Mucosa of descending colon (tissue), 3 donors: Measurements from ENCODE around the gene MAST4. TPM values are rescaled to one million over a fixed set of nuclear protein-coding genes. Genes with fewer than 3 reads are reported as not detected.

Source experiments
- ATAC-seq: fragments of 200-7000 bp; cut with Tn5 transposase; one replicate; pipeline ENCODE4 v1.9.1; 2020; ENCODE audit warnings: mild to moderate bottlenecking, moderate library complexity
- DNase-seq, 3 donors: peaks; one replicate each; pipeline ENCODE4 v3.0.0-alpha.2; 2020
- H3K36me3 ChIP-seq: fragments of 200-600 bp; one replicate; pipeline ENCODE4 v1.8.0; 2021; ENCODE audit warnings: low read depth, mild to moderate bottlenecking
- H3K4me1 ChIP-seq: fragments of 200-600 bp; one replicate; pipeline ENCODE4 v1.8.0; 2021; ENCODE audit warnings: low read depth, mild to moderate bottlenecking
- H3K4me3 ChIP-seq: fragments of 200-600 bp; one replicate; pipeline ENCODE4 v1.8.0; 2021; ENCODE audit warnings: mild to moderate bottlenecking
- H3K9me3 ChIP-seq: fragments of 200-600 bp; one replicate; pipeline ENCODE4 v1.8.0; 2021; ENCODE audit warnings: mild to moderate bottlenecking
- intact Hi-C, 2 donors: fragments of 100-400 bp; cut with DNase I in 1 of 2; cut with micrococcal nuclease in 1 of 2; formaldehyde crosslinking; loops; one replicate each; pipeline versions ENCODE4 v1.11.0 to v1.11.1; 2022; cut with DNase I, micrococcal nuclease
- total RNA-seq, 3 donors: library from RNA; stranded (reverse); fragmentation: NEBNext Ultra II Directional in 2 of 3; extraction: Animal tissue kit (Norgen Biotek cat#: 25700) in 2 of 3; gene quantifications; one replicate each; pipeline versions ENCODE4 v1.2.1 to v1.2.4, GENCODE V29; 2021 to 2023
- TF ChIP-seq, protein P1 (sequence below): fragments of 200-600 bp; IDR thresholded peaks from one replicate; pipeline ENCODE4 v1.8.0; 2022; ENCODE audit warnings: antibody characterized with exemption, mild to moderate bottlenecking
- donor health status: DM: no; HTN: no; CAD: no; lungs with moderate emphysema.
- donor health status: DM: no; HTN: no; CAD: no.
- donor health status: DM: no; HTN: yes; CAD: no.

The MAST4 gene
- total RNA-seq, 3 donors from 2014 or later: 16.2 to 34.0 (median 22.5) TPM

DNA sequence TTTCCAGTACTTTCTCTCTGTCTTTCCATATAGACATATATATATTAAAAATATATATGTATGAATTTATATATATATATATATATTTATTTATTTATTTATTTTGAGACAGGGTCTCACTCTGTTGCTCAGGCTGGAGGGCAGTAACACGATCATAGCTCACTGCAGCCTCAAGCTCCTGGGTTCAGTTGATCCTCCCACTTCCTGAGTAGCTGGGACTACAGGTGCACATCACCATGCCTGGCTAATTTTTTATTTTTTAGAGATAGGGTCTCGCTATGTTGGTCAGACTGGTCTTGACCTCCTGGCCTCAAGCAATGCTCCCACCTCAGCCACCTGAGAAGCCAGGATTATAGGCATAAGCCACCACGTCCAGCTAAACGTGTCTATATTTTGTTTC is 390.3 kb downstream of the MAST4 start:
- Histone ChIP-seq H3K36me3 (no peaks in the 10 kb centered on the region), H3K4me3 (no peak overlapping the region), H3K4me1 (peaks cover 40% of the 10 kb centered on the region), H3K9me3 (no peaks in the 10 kb centered on the region)
- DNase-seq (no peak), ATAC-seq (no peak)
- intact Hi-C loops: no loop called here
- TF ChIP-seq, protein P1, sequence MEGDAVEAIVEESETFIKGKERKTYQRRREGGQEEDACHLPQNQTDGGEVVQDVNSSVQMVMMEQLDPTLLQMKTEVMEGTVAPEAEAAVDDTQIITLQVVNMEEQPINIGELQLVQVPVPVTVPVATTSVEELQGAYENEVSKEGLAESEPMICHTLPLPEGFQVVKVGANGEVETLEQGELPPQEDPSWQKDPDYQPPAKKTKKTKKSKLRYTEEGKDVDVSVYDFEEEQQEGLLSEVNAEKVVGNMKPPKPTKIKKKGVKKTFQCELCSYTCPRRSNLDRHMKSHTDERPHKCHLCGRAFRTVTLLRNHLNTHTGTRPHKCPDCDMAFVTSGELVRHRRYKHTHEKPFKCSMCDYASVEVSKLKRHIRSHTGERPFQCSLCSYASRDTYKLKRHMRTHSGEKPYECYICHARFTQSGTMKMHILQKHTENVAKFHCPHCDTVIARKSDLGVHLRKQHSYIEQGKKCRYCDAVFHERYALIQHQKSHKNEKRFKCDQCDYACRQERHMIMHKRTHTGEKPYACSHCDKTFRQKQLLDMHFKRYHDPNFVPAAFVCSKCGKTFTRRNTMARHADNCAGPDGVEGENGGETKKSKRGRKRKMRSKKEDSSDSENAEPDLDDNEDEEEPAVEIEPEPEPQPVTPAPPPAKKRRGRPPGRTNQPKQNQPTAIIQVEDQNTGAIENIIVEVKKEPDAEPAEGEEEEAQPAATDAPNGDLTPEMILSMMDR: no peak

- peaks cover 34% of the 10 kb centered on the region for H3K4me1 ChIP-seq
- no peaks in the 10 kb centered on the region for H3K36me3 ChIP-seq
- intact Hi-C loops: no loop called here
- DNase-seq (no peak), ATAC-seq (no peak)
- H3K4me3 ChIP-seq: no peak overlapping the region
- no peaks in the 10 kb centered on the region for H3K9me3 ChIP-seq
- TF ChIP-seq, protein P1: no peak
These were observed 390.9 kb downstream of the MAST4 start for GRCh38 chr5:66987126-66987525.

- Histone ChIP-seq H3K4me3 (no peak overlapping the region), H3K4me1 (peaks cover 30% of the 10 kb centered on the region), H3K9me3 (no peaks in the 10 kb centered on the region), H3K36me3 (no peaks in the 10 kb centered on the region)
- ATAC-seq (no peak), DNase-seq (no peak)
- intact Hi-C loops: no loop called here
- TF ChIP-seq, protein P1: no peak
These were observed 391.3 kb downstream of the MAST4 start for GRCh38 chr5:66987540-66987939.

- ATAC-seq (peak; percentile 47), DNase-seq (no peak)
- intact Hi-C loops: no loop called here
- TF ChIP-seq, protein P1: peak; percentile 65
- peaks cover 27% of the 10 kb centered on the region for H3K4me1 ChIP-seq
- no peaks in the 10 kb centered on the region for H3K36me3 ChIP-seq
- H3K9me3 ChIP-seq: no peaks in the 10 kb centered on the region
- no peak overlapping the region for H3K4me3 ChIP-seq
These were observed 392.0 kb downstream of the MAST4 start for GRCh38 chr5:66987949-66988838.

DNA sequence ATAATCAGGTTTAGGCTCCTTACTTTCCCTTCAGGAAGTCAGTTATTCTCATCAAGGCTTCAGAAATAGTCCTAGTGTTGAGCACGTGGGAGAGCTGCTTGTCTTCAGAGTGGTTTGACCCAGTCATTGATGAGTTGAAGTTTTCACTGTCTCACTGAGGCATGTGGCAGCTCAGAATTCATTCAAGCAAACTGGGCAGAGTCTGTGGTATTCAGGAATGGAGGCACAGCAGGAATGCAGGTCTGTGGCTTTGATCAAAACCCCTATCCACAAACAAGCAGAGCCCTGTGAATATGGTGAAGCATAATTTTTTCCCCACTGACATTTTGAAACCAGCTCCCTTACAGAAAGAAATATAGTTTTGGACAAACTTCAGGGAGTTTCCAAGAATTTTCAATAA is 393.1 kb downstream of the MAST4 start:
- intact Hi-C loops: no loop called here
- DNase-seq (no peak), ATAC-seq (no peak)
- TF ChIP-seq, protein P1: no peak
- H3K9me3 ChIP-seq: no peaks in the 10 kb centered on the region
- H3K4me1 ChIP-seq: peaks cover 20% of the 10 kb centered on the region
- H3K36me3 ChIP-seq: no peaks in the 10 kb centered on the region
- no peak overlapping the region for H3K4me3 ChIP-seq
